BLaER1 (cell line): ENCODE measurements around the gene NSG2.
A peak's percentile ranks its signal among the peaks of the same experiment; 100 is the strongest.

ENCODE experiments used
- H3K27ac ChIP-seq: shearing (Covaris generic); formaldehyde crosslinking; 2 replicates; pipeline ENCODE4 v1.8.1; 2022
- H3K27me3 ChIP-seq: shearing (Covaris generic); formaldehyde crosslinking; 2 replicates; pipeline ENCODE4 v1.8.1; 2022
- H3K36me3 ChIP-seq: shearing (Covaris generic); formaldehyde crosslinking; 2 replicates; pipeline ENCODE4 v1.8.1; 2022
- H3K4me1 ChIP-seq: shearing (Covaris generic); formaldehyde crosslinking; 2 replicates; pipeline ENCODE4 v1.8.1; 2022
- H3K4me2 ChIP-seq: shearing (Covaris generic); formaldehyde crosslinking; 2 replicates; pipeline ENCODE4 v1.8.1; 2022
- H3K4me3 ChIP-seq: shearing (Covaris generic); formaldehyde crosslinking; 2 replicates; pipeline ENCODE4 v1.8.1; 2022
- H3K9ac ChIP-seq: shearing (Covaris generic); formaldehyde crosslinking; 2 replicates; pipeline ENCODE4 v1.8.1; 2022
- H3K9me3 ChIP-seq: shearing (Covaris generic); formaldehyde crosslinking; 2 replicates; pipeline ENCODE4 v1.8.1; 2022
- H4K20me1 ChIP-seq: shearing (Covaris generic); formaldehyde crosslinking; 2 replicates; pipeline ENCODE4 v1.8.1; 2022
- Cebpa-rat ChIP-seq: shearing (Covaris generic); IDR thresholded peaks from 2 replicates; pipeline ENCODE4 v1.8.1; 2022

NSG2 gene

DNA sequence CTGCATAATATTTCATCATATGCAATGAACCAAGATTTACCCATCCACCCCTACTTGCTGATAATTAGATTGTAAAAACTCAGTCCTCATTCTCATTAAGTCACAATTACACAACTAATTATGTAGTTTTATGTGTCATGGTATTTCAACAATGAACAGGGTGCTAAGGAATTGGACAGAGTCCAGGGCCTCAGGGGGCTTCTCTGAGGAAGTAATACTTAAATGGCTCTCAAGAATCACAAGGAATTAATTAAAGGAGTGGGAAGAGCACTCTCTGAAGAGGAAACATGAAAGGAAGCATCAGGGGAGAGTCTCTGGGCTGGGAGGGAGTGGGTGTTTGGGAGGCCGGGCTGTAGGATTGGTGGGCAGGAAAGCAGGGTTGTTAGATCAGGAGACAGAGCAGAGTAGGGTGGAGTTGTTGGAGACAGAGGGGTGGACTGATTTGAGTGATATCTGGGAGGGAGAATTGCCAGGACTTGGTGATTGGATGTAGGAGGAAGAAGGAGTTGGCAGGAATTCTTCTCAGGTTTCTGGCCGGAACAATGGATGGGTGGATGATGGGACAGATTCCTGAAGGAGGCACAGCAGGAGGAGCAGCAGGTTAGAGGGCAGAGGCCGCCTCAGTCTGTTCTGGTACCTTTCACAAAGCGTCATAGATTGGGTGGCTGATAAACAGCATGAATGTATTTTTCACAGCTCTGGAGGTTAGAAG is 23.0 kb upstream of the NSG2 start:
- Histone ChIP-seq H3K4me2 (no peak overlapping the region), H3K4me1 (no peaks in the 10 kb centered on the region), H4K20me1 (no peaks in the 10 kb centered on the region), H3K27me3 (no peaks in the 10 kb centered on the region), H3K4me3 (no peak overlapping the region), H3K27ac (no peak overlapping the region), H3K36me3 (no peaks in the 10 kb centered on the region), H3K9me3 (no peaks in the 10 kb centered on the region), H3K9ac (no peak overlapping the region)
- TF ChIP-seq Cebpa-rat: no peak

DNA sequence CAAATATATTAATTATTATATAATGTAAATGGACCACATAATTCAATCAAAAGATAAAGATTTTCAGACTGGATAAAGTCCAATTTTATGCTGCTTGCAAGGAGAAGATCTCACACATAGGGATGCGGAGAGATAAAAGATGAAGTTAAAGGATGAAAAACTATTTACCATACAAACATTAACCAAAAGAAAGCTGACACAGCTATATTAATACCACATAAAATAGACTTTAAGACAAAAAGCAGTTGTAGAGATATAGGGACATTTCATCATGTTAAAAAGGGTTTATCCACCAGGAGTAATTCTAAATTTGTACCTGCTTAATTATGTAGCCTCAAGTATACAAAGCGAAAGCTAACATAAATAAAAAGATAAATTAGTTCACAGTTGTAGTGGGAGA is 15.2 kb upstream of the NSG2 start:
- Histone ChIP-seq H3K27me3 (no peaks in the 10 kb centered on the region), H3K9ac (no peak overlapping the region), H3K4me1 (no peaks in the 10 kb centered on the region), H3K4me2 (no peak overlapping the region), H3K9me3 (peaks cover 27% of the 10 kb centered on the region; the same call in 1 of the 2 replicates), H4K20me1 (no peaks in the 10 kb centered on the region), H3K36me3 (no peaks in the 10 kb centered on the region), H3K27ac (no peak overlapping the region), H3K4me3 (no peak overlapping the region)
- no peak for TF ChIP-seq Cebpa-rat

DNA sequence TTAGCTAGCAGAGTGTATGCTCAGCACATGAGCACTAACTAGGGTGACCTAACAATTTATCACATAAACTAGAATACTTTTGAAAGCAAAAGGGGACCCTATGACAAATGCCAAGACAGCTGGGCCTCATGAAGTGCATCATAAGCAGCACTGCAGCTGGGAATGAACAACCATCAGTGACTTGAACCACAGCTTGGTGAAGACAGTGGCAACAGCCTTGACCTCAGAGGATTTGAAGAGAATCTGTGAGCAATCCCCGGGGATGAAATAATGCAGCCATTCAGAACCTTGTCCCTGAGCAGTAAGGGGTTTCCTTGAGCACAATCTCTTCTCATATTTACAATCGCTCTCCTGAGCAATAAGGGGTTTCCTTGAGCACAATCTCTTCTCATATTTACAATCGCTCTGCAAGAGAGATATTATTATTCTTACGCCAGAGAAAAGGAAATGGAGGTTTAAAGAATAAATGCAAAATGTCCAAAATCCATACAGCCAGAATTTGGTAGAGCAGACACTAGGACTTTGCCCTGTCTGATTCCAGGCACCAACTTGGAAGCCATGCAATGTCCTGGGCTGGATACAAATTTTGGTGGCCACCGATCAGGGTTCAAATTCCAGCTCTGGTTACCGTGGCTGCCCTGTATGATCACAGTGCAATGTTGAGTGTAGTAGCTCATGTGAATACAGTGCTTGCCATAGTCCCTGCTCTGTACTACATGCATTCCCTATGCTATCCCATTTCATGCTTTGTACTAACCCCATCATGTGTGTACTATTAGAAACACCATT is 846 bp upstream of the NSG2 start:
- H3K27ac ChIP-seq: no peak overlapping the region
- H3K27me3 ChIP-seq: no peaks in the 10 kb centered on the region
- TF ChIP-seq Cebpa-rat: no peak
- H3K4me3 ChIP-seq: no peak overlapping the region
- H3K9ac ChIP-seq: no peak overlapping the region
- H4K20me1 ChIP-seq: no peaks in the 10 kb centered on the region; the same call in 1 of the 2 replicates
- H3K36me3 ChIP-seq: no peaks in the 10 kb centered on the region
- peaks cover 14% of the 10 kb centered on the region for H3K4me1 ChIP-seq
- H3K9me3 ChIP-seq: no peaks in the 10 kb centered on the region
- peak overlapping the region; percentile 15; the same call in 1 of the 2 replicates for H3K4me2 ChIP-seq

GRCh38 chr5:174046558-174046957 is 1.1 kb downstream of the NSG2 start:
- Histone ChIP-seq H3K4me3 (no peak overlapping the region), H3K4me2 (no peak overlapping the region), H3K27ac (no peak overlapping the region), H3K9me3 (no peaks in the 10 kb centered on the region), H3K9ac (no peak overlapping the region), H4K20me1 (no peaks in the 10 kb centered on the region; the same call in 1 of the 2 replicates), H3K27me3 (no peaks in the 10 kb centered on the region), H3K36me3 (no peaks in the 10 kb centered on the region), H3K4me1 (peaks cover 14% of the 10 kb centered on the region)
- no peak for TF ChIP-seq Cebpa-rat

DNA sequence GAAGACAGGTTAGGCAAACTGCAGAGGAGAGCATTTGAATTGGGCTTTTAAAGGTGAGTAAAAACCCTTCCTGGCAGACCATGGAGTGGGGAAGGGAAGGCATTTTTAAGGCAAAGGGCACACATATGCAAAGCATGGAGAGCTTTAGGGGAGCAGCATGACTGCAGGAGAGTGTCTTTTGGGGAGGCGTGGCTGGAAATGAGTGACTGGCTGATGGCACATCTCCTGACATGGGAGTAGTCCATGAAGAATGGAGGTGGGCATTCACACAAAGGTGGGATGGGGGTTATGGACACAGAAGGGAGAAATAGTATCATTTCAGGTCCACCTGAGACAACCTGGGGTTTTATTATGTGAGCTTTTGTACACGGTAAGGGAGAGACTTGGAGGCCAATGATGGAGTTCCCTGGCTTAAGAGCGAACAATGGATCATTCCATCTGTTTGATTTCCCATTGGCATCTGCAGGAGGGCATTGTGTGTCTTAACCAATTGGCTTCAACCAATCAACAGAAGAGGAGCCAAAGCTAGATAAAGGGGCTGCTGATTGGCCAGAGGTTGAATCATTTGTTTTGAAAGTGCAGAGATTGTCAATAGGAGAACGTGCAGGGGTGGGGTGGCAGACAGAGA is 2.1 kb downstream of the NSG2 start:
- Histone ChIP-seq H3K4me1 (peaks cover 14% of the 10 kb centered on the region), H4K20me1 (no peaks in the 10 kb centered on the region; the same call in 1 of the 2 replicates), H3K4me3 (no peak overlapping the region), H3K27me3 (no peaks in the 10 kb centered on the region), H3K27ac (no peak overlapping the region), H3K9me3 (no peaks in the 10 kb centered on the region), H3K4me2 (no peak overlapping the region), H3K36me3 (no peaks in the 10 kb centered on the region), H3K9ac (no peak overlapping the region)
- TF ChIP-seq Cebpa-rat: no peak

- Histone ChIP-seq H3K4me3 (no peak overlapping the region), H3K36me3 (no peaks in the 10 kb centered on the region), H4K20me1 (no peaks in the 10 kb centered on the region; the same call in 1 of the 2 replicates), H3K27me3 (no peaks in the 10 kb centered on the region), H3K9me3 (no peaks in the 10 kb centered on the region), H3K9ac (no peak overlapping the region), H3K4me2 (no peak overlapping the region), H3K4me1 (no peaks in the 10 kb centered on the region), H3K27ac (no peak overlapping the region)
- TF ChIP-seq Cebpa-rat: no peak
Observed at GRCh38 chr5:174052636-174053035, 7.1 kb downstream of the NSG2 start.

DNA sequence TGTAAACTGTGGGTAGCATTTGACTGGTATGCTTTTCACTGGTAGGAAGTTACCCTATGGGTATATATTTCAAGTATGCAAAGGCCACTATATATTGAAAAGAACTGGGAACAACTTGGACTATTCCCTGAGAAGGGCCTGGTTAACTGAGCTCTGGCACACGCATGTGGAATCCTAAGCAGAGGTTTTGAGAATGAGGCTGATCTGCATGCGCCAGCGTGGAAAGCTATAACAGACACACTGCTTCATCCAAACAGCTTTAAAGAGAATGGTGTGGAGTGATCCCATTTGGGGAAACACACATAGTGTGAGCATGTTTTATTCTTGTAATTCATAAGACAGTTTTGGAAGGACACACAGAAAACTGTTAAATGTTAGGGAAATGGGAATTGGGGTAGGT is 8.4 kb downstream of the NSG2 start:
- H4K20me1 ChIP-seq: no peaks in the 10 kb centered on the region; the same call in 1 of the 2 replicates
- no peaks in the 10 kb centered on the region for H3K4me1 ChIP-seq

GRCh38 chr5:174056064-174056847 is 10.8 kb downstream of the NSG2 start:
- H4K20me1 ChIP-seq: no peaks in the 10 kb centered on the region
- TF ChIP-seq Cebpa-rat: no peak
- H3K27me3 ChIP-seq: no peaks in the 10 kb centered on the region
- H3K36me3 ChIP-seq: no peaks in the 10 kb centered on the region
- no peak overlapping the region for H3K9ac ChIP-seq
- 0 out of 2 replicates have a peak, but pooled peaks cover 6% of the 10 kb centered on the region for H3K9me3 ChIP-seq
- no peaks in the 10 kb centered on the region for H3K4me1 ChIP-seq
- no peak overlapping the region for H3K27ac ChIP-seq
- no peak overlapping the region for H3K4me2 ChIP-seq
- no peak overlapping the region for H3K4me3 ChIP-seq

More for the DNA sequence above, 8.4 kb downstream of the NSG2 start:
- Histone ChIP-seq H3K27me3 (no peaks in the 10 kb centered on the region), H3K4me3 (no peak overlapping the region), H3K9me3 (no peaks in the 10 kb centered on the region), H3K36me3 (no peaks in the 10 kb centered on the region), H3K4me2 (no peak overlapping the region), H3K27ac (no peak overlapping the region), H3K9ac (no peak overlapping the region)
- TF ChIP-seq Cebpa-rat: no peak

GRCh38 chr5:174057206-174057605 is 11.7 kb downstream of the NSG2 start:
- Histone ChIP-seq H3K4me3 (no peak overlapping the region), H3K4me1 (no peaks in the 10 kb centered on the region), H3K27ac (no peak overlapping the region), H3K9me3 (0 out of 2 replicates have a peak, but pooled peaks cover 6% of the 10 kb centered on the region), H3K4me2 (no peak overlapping the region), H3K36me3 (no peaks in the 10 kb centered on the region), H3K27me3 (no peaks in the 10 kb centered on the region), H4K20me1 (no peaks in the 10 kb centered on the region), H3K9ac (no peak overlapping the region)
- TF ChIP-seq Cebpa-rat: no peak
